PFSK-1 (cell line): Measurements from ENCODE around the gene HMOX1.

ENCODE experiments used
- FOXP2 ChIP-seq: optimal IDR thresholded peaks from 2 replicates; pipeline ENCODE3; 2011; ENCODE audit warnings: borderline replicate concordance, control low read depth, inconsistent platforms; ENCODE audit not compliant: insufficient read depth; ENCODE audit errors: extremely low read length, extremely low read depth
- POLR2AphosphoS5 ChIP-seq: IDR thresholded peaks from 2 replicates; pipeline ENCODE4 v1.6.1; 2012; ENCODE audit warnings: low read depth, mild to moderate bottlenecking, control low read depth, low read length, moderate library complexity
- REST ChIP-seq, 2 experiments: IDR thresholded peaks; 2 replicates each; pipeline versions ENCODE4 v1.6.1 to v1.8.0; 2011 to 2012; ENCODE audit warnings: low read depth in 2 of 2, low read length in 2 of 2, control low read depth in 1 of 2, inconsistent platforms in 1 of 2, mild to moderate bottlenecking in 1 of 2, moderate library complexity in 1 of 2; ENCODE audit not compliant: insufficient read depth in 1 of 2
- SIN3A ChIP-seq: IDR thresholded peaks from 2 replicates; pipeline ENCODE4 v1.6.1; 2012; ENCODE audit warnings: mild to moderate bottlenecking, low read length, moderate library complexity, borderline replicate concordance; ENCODE audit not compliant: insufficient read depth
- TAF1 ChIP-seq: IDR thresholded peaks from 2 replicates; pipeline ENCODE4 v1.6.1; 2012; ENCODE audit warnings: low read length, control low read depth, borderline replicate concordance; ENCODE audit not compliant: insufficient read depth

Gene HMOX1

GRCh38 chr22:35354068-35354467 is 26.8 kb upstream of the HMOX1 start:
- TF ChIP-seq POLR2AphosphoS5 (no peak), FOXP2 (no peak), SIN3A (no peak), TAF1 (no peak)

DNA sequence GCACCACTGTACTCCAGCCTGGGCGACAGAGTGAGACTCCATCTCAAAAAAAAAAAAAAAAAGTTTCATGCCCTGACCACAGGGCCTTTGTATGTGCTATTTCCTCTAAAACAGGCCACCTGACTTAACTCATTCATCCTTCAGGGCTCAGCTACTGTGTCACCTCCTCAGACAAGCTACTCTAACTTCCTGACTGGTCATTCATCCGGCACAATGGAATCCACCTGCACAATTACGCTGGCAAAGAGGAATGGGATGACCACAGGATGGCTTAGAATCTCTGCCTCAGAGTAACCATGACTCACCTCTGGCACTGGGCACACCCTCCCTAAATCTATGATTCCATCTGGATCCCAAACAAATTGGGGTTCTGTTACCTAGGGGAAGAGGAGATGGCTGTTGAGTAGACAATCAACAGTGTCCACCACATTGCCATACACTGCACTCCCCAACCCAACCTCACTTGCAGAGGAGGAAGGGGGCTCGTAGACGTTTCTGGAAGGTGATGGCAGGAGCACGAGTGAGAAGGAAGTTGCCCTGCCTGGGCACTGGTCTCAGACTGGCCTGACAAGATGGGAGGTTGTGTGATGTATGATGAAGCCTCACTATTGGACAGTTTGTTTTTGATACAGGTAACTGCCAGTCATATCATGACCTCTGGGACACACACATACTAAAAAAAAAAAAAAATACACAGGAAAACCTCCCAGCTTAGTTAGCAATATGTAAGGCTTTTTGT is 22.8 kb upstream of the HMOX1 start:
- TF ChIP-seq POLR2AphosphoS5: no peak
- TF ChIP-seq TAF1: no peak
- no peak for TF ChIP-seq REST (IDR thresholded peaks at IDR 0.05; ENCODE audit: insufficient read depth in 1 of 2, low read depth in 2 of 2, low read length in 2 of 2)
- TF ChIP-seq FOXP2: no peak
- no peak for TF ChIP-seq SIN3A

DNA sequence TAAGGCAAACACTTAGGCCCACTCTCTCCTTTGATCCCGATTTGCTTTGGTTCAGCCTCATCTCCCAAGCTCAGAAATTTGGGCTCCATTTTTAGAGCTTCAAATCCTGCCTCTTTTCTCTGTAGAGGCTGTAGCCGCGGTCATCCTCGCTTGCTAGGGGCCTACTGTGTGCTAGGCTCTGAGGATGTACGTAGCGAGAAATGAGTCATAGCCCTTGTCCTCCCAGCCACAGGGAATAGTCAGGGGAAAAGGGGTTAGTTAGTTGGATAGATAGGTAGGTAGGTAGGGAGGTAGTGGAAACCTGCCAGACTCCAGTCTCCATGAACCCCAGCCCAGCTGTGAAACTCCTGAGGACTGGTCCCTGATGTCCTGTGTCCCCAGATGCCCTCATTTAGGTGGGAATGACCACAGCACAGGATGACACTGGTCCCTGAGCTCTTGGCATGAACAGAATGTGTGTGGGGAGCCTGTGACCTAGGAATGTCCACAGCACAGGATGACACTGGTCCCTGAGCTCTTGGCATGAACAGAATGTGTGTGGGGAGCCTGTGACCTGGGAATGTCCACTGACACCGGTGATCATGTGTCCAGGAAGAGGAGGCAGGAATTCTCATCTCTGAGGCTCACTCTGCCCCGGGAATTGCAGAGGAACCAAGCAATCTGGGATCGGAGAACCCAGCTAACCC is 21.4 kb upstream of the HMOX1 start:
- no peak for TF ChIP-seq POLR2AphosphoS5
- no peak for TF ChIP-seq FOXP2
- no peak for TF ChIP-seq TAF1
- no peak for TF ChIP-seq SIN3A
- TF ChIP-seq REST (IDR thresholded peaks at IDR 0.05; ENCODE audit: insufficient read depth in 1 of 2, low read depth in 2 of 2, low read length in 2 of 2): no peak

GRCh38 chr22:35361001-35361558 is 19.8 kb upstream of the HMOX1 start:
- no peak for TF ChIP-seq SIN3A
- TF ChIP-seq FOXP2: no peak
- TF ChIP-seq REST (IDR thresholded peaks at IDR 0.05; ENCODE audit: insufficient read depth in 1 of 2, low read depth in 2 of 2, low read length in 2 of 2): no peak
- TF ChIP-seq POLR2AphosphoS5: no peak
- no peak for TF ChIP-seq TAF1

- TF ChIP-seq REST (IDR thresholded peaks at IDR 0.05; ENCODE audit: insufficient read depth in 1 of 2, low read depth in 2 of 2, low read length in 2 of 2): no peak
- no peak for TF ChIP-seq TAF1
- no peak for TF ChIP-seq POLR2AphosphoS5
- TF ChIP-seq FOXP2: no peak
These were observed 17.3 kb upstream of the HMOX1 start for GRCh38 chr22:35363566-35364086.
